ENCODE data around the gene PRODH2.

Gene PRODH2

GRCh38 chr19:35847911-35848310 lies 35.3 kb upstream of the PRODH2 start:
- Histone ChIP-seq H3K9me3 (ENCODE audit: insufficient read depth, low read depth, low read length) (no peaks in the 10 kb centered on the region), H4K20me1 (ENCODE audit: insufficient read depth, low read length, poor library complexity, severe bottlenecking) (no peaks in the 10 kb centered on the region), H3K27me3 (ENCODE audit: insufficient read depth, low read length, poor library complexity, severe bottlenecking) (no peaks in the 10 kb centered on the region), H3K4me1 (ENCODE audit: insufficient read depth, low read length, poor library complexity, severe bottlenecking) (no peaks in the 10 kb centered on the region), H3F3A (ENCODE audit: low read depth) (no peaks in the 10 kb centered on the region), H3K79me2 (ENCODE audit: insufficient read depth, low read length) (no peaks in the 10 kb centered on the region), H3K36me3 (ENCODE audit: insufficient read depth, low read length) (no peaks in the 10 kb centered on the region), H3K9me2 (replicated peaks; ENCODE audit: low read depth, low read length) (no peaks in the 10 kb centered on the region), H2AFZ (ENCODE audit: low read length) (no peak overlapping the region), H3K4me2 (ENCODE audit: low read depth, low read length, poor library complexity, severe bottlenecking) (no peak overlapping the region), H3K4me3 (ENCODE audit: low read length, poor library complexity, severe bottlenecking) (no peak overlapping the region), H3K9ac (ENCODE audit: low read depth, low read length, poor library complexity, severe bottlenecking) (no peak overlapping the region)
- no peak for TF ChIP-seq CTCF (conservative IDR thresholded peaks at IDR 0.05; ENCODE audit: low read length)
- TF ChIP-seq EZH2phosphoT487 (IDR thresholded peaks at IDR 0.05; ENCODE audit: borderline replicate concordance): no peak

- Histone ChIP-seq H2AFZ (ENCODE audit: low read length) (no peak overlapping the region), H3K4me3 (ENCODE audit: low read length, poor library complexity, severe bottlenecking) (no peak overlapping the region)
- no peak for TF ChIP-seq EZH2phosphoT487 (IDR thresholded peaks at IDR 0.05; ENCODE audit: borderline replicate concordance)
- TF ChIP-seq CTCF (conservative IDR thresholded peaks at IDR 0.05; ENCODE audit: low read length): no peak
These were observed 33.5 kb upstream of the PRODH2 start for GRCh38 chr19:35846038-35846668.

GRCh38 chr19:35845215-35846037 lies 32.8 kb upstream of the PRODH2 start:
- Histone ChIP-seq H3K9ac (ENCODE audit: low read depth, low read length, poor library complexity, severe bottlenecking) (no peak overlapping the region), H2AFZ (ENCODE audit: low read length) (no peak overlapping the region), H3K4me3 (ENCODE audit: low read length, poor library complexity, severe bottlenecking) (no peak overlapping the region), H3K27me3 (ENCODE audit: insufficient read depth, low read length, poor library complexity, severe bottlenecking) (no peaks in the 10 kb centered on the region), H3F3A (ENCODE audit: low read depth) (no peaks in the 10 kb centered on the region), H4K20me1 (ENCODE audit: insufficient read depth, low read length, poor library complexity, severe bottlenecking) (no peaks in the 10 kb centered on the region), H3K79me2 (ENCODE audit: insufficient read depth, low read length) (no peaks in the 10 kb centered on the region), H3K36me3 (ENCODE audit: insufficient read depth, low read length) (no peaks in the 10 kb centered on the region), H3K4me2 (ENCODE audit: low read depth, low read length, poor library complexity, severe bottlenecking) (no peak overlapping the region), H3K4me1 (ENCODE audit: insufficient read depth, low read length, poor library complexity, severe bottlenecking) (no peaks in the 10 kb centered on the region), H3K9me3 (ENCODE audit: insufficient read depth, low read depth, low read length) (no peaks in the 10 kb centered on the region), H3K9me2 (replicated peaks; ENCODE audit: low read depth, low read length) (no peaks in the 10 kb centered on the region)
- TF ChIP-seq CTCF (conservative IDR thresholded peaks at IDR 0.05; ENCODE audit: low read length): no peak
- no peak for TF ChIP-seq EZH2phosphoT487 (IDR thresholded peaks at IDR 0.05; ENCODE audit: borderline replicate concordance)

More at GRCh38 chr19:35846038-35846668, 33.5 kb upstream of the PRODH2 start:
- no peak overlapping the region for H3K4me2 ChIP-seq (ENCODE audit: low read depth, low read length, poor library complexity, severe bottlenecking)
- no peaks in the 10 kb centered on the region for H4K20me1 ChIP-seq (ENCODE audit: insufficient read depth, low read length, poor library complexity, severe bottlenecking)
- no peak overlapping the region for H3K9ac ChIP-seq (ENCODE audit: low read depth, low read length, poor library complexity, severe bottlenecking)
- H3K36me3 ChIP-seq (ENCODE audit: insufficient read depth, low read length): no peaks in the 10 kb centered on the region
- H3K9me2 ChIP-seq (replicated peaks; ENCODE audit: low read depth, low read length): no peaks in the 10 kb centered on the region
- no peaks in the 10 kb centered on the region for H3F3A ChIP-seq (ENCODE audit: low read depth)
- no peaks in the 10 kb centered on the region for H3K9me3 ChIP-seq (ENCODE audit: insufficient read depth, low read depth, low read length)
- H3K4me1 ChIP-seq (ENCODE audit: insufficient read depth, low read length, poor library complexity, severe bottlenecking): no peaks in the 10 kb centered on the region
- H3K27me3 ChIP-seq (ENCODE audit: insufficient read depth, low read length, poor library complexity, severe bottlenecking): no peaks in the 10 kb centered on the region
- H3K79me2 ChIP-seq (ENCODE audit: insufficient read depth, low read length): no peaks in the 10 kb centered on the region

All from Loucy (cell line).